Measurements from ENCODE around the gene ANO2. TPM values are rescaled to one million over a fixed set of nuclear protein-coding genes. Genes with fewer than 3 reads are reported as not detected.

ANO2 gene
- polyA plus RNA-seq, 1 donor from 2014 or later: 1.8 TPM

GRCh38 chr12:5784462-5785130 is 160.5 kb downstream of the ANO2 start:
- Histone ChIP-seq H3K4me2 (ENCODE audit: low read length) (no peak overlapping the region), H3K9ac (ENCODE audit: low read length) (no peak overlapping the region), H3K9me3 (ENCODE audit: low read length) (no peaks in the 10 kb centered on the region), H2AFZ (ENCODE audit: low read depth, low read length) (no peak overlapping the region), H3F3A (ENCODE audit: insufficient read depth, low read length, poor library complexity, severe bottlenecking) (no peaks in the 10 kb centered on the region), H3K4me3 (ENCODE audit: low read length) (no peak overlapping the region), H3K79me2 (replicated peaks; ENCODE audit: insufficient read depth, low read length) (no peaks in the 10 kb centered on the region), H3K27me3 (ENCODE audit: insufficient read depth, low read depth, low read length) (no peaks in the 10 kb centered on the region), H3K9me2 (ENCODE audit: insufficient read depth, low read length) (no peaks in the 10 kb centered on the region), H3K27ac (ENCODE audit: low read length) (no peak overlapping the region), H3K36me3 (ENCODE audit: insufficient read depth, low read length) (no peaks in the 10 kb centered on the region), H4K20me1 (ENCODE audit: insufficient read depth) (no peaks in the 10 kb centered on the region)
- TF ChIP-seq, protein P1, sequence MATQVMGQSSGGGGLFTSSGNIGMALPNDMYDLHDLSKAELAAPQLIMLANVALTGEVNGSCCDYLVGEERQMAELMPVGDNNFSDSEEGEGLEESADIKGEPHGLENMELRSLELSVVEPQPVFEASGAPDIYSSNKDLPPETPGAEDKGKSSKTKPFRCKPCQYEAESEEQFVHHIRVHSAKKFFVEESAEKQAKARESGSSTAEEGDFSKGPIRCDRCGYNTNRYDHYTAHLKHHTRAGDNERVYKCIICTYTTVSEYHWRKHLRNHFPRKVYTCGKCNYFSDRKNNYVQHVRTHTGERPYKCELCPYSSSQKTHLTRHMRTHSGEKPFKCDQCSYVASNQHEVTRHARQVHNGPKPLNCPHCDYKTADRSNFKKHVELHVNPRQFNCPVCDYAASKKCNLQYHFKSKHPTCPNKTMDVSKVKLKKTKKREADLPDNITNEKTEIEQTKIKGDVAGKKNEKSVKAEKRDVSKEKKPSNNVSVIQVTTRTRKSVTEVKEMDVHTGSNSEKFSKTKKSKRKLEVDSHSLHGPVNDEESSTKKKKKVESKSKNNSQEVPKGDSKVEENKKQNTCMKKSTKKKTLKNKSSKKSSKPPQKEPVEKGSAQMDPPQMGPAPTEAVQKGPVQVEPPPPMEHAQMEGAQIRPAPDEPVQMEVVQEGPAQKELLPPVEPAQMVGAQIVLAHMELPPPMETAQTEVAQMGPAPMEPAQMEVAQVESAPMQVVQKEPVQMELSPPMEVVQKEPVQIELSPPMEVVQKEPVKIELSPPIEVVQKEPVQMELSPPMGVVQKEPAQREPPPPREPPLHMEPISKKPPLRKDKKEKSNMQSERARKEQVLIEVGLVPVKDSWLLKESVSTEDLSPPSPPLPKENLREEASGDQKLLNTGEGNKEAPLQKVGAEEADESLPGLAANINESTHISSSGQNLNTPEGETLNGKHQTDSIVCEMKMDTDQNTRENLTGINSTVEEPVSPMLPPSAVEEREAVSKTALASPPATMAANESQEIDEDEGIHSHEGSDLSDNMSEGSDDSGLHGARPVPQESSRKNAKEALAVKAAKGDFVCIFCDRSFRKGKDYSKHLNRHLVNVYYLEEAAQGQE (IDR thresholded peaks at IDR 0.05; ENCODE audit: borderline replicate concordance): no peak
- TF ChIP-seq CTCF (IDR thresholded peaks at IDR 0.05; ENCODE audit: poor library complexity, severe bottlenecking): no peak

DNA sequence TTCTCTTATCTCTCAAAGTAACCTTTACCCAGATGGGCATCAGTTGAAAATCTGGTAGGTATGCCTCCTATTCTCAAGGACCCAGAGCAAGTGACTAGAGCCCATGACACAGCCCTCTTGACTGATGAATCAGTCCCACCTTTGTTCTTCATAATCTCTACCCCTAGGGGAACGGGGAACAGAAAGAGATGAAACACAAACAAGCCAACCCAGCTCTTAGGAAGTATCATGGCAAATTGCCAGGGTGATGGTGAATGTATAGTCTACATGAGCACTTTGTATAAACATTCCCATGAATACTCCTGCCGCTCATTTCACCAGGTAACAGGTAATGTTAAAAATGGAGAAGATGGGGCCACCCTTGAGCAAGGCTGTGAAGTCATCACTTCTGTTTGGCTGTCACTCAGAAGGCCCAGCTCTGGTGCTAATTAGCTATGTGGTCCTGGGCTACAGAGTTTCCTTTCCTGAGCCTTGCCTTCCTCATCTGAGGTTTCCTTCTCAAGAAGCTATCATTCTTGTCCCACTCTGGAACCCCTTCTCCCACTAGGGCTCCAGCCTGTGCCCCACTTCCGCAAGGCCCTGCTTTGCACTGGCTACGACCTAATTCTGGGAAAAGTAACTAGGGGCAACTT is 161.7 kb downstream of the ANO2 start:
- Histone ChIP-seq H3F3A (ENCODE audit: insufficient read depth, low read length, poor library complexity, severe bottlenecking) (no peaks in the 10 kb centered on the region), H2AFZ (ENCODE audit: low read depth, low read length) (no peak overlapping the region), H3K4me2 (ENCODE audit: low read length) (no peak overlapping the region), H3K27ac (ENCODE audit: low read length) (no peak overlapping the region), H3K4me3 (ENCODE audit: low read length) (no peak overlapping the region), H3K79me2 (replicated peaks; ENCODE audit: insufficient read depth, low read length) (no peaks in the 10 kb centered on the region), H3K9me2 (ENCODE audit: insufficient read depth, low read length) (no peaks in the 10 kb centered on the region), H3K36me3 (ENCODE audit: insufficient read depth, low read length) (no peaks in the 10 kb centered on the region), H3K9ac (ENCODE audit: low read length) (no peak overlapping the region), H4K20me1 (ENCODE audit: insufficient read depth) (no peaks in the 10 kb centered on the region), H3K27me3 (ENCODE audit: insufficient read depth, low read depth, low read length) (no peaks in the 10 kb centered on the region), H3K9me3 (ENCODE audit: low read length) (no peaks in the 10 kb centered on the region)
- TF ChIP-seq EZH2 (IDR thresholded peaks at IDR 0.05; ENCODE audit: borderline replicate concordance, insufficient read depth, low read length, poor library complexity, severe bottlenecking) (no peak), RAD21 (conservative IDR thresholded peaks at IDR 0.05) (no peak), CTCF (IDR thresholded peaks at IDR 0.05; ENCODE audit: poor library complexity, severe bottlenecking) (no peak), SMC3 (conservative IDR thresholded peaks at IDR 0.05; ENCODE audit: poor library complexity) (no peak), EP300 (conservative IDR thresholded peaks at IDR 0.05; ENCODE audit: poor library complexity, severe bottlenecking) (no peak), POLR2AphosphoS5 (IDR thresholded peaks at IDR 0.05) (no peak), MXI1 (conservative IDR thresholded peaks at IDR 0.05; ENCODE audit: poor library complexity, severe bottlenecking) (no peak), TAF1 (IDR thresholded peaks at IDR 0.05; ENCODE audit: low read depth) (no peak)
- TF ChIP-seq, protein P1 (IDR thresholded peaks at IDR 0.05; ENCODE audit: borderline replicate concordance): no peak

Measured in neural cell (in vitro differentiated cells).